Measurements from ENCODE around the gene ZMAT1. TPM values are rescaled to one million over a fixed set of nuclear protein-coding genes. Genes with fewer than 3 reads are reported as not detected.

ZMAT1 gene
- total and polyA plus RNA-seq, 2 donors (not counting 1 experiment from before 2014, with no cell fraction given), result 20.6 to 38.4 TPM

GRCh38 chrX:101906136-101906796 is 25.6 kb downstream of the ZMAT1 start:
- ChIA-PET CTCF (no interaction called here), POLR2A (no interaction called here)
- no peak for TF ChIP-seq CTCF (IDR thresholded peaks at IDR 0.05)
- no peak for TF ChIP-seq EZH2 (IDR thresholded peaks at IDR 0.05; ENCODE audit: borderline replicate concordance, insufficient read depth, low read depth, low read length, poor library complexity, severe bottlenecking)

GRCh38 chrX:101904996-101905395 is 26.8 kb downstream of the ZMAT1 start:
- Histone ChIP-seq H2AFZ (ENCODE audit: insufficient read depth, low read depth, low read length, poor library complexity, severe bottlenecking) (no peak overlapping the region), H3K9ac (ENCODE audit: low read length) (no peak overlapping the region), H3K27me3 (replicated peaks in 1 of 4; ENCODE audit: control extremely low read depth in 1 of 4, control insufficient read depth in 3 of 4, insufficient read depth in 4 of 4, low read length in 3 of 4) (no peaks in the 10 kb centered on the region), H3K4me1 (ENCODE audit: control insufficient read depth in 2 of 2, insufficient read depth in 2 of 2, low read length in 2 of 2) (no peaks in the 10 kb centered on the region), H3K4me2 (replicated peaks; ENCODE audit: low read depth, low read length, poor library complexity, severe bottlenecking) (no peak overlapping the region), H3K4me3 (ENCODE audit: control extremely low read depth in 1 of 5, extremely low read depth in 1 of 5, insufficient read depth in 1 of 5, low read depth in 2 of 5, low read length in 4 of 5) (no peak overlapping the region), H3K27ac (ENCODE audit: low read length in 2 of 2) (no peak overlapping the region), H4K20me1 (ENCODE audit: control insufficient read depth, insufficient read depth, low read length, poor library complexity, severe bottlenecking) (no peaks in the 10 kb centered on the region), H3K36me3 (replicated peaks in 1 of 2; ENCODE audit: control extremely low read depth in 1 of 2, control insufficient read depth in 1 of 2, extremely low read depth in 1 of 2, insufficient read depth in 2 of 2, low read length in 1 of 2) (peaks cover 0 to 3% of the 10 kb centered on the region in 2 experiments), H3K79me2 (ENCODE audit: control insufficient read depth, insufficient read depth, low read length) (peaks cover 16% of the 10 kb centered on the region), H3K9me3 (ENCODE audit: control extremely low read depth in 1 of 3, control insufficient read depth in 2 of 3, insufficient read depth in 1 of 3, low read length in 2 of 3) (peaks cover 0 to 31% (median 2%) of the 10 kb centered on the region in 3 donors)
- Mint-ChIP-seq H3K4me3 (no peak overlapping the region), H3K9me3 (ENCODE audit: insufficient read depth) (no peaks in the 10 kb centered on the region), H3K4me1 (no peaks in the 10 kb centered on the region), H3K27ac (no peak overlapping the region), H3K27me3 (no peaks in the 10 kb centered on the region)
- TF ChIP-seq EZH2 (IDR thresholded peaks at IDR 0.05; ENCODE audit: borderline replicate concordance, insufficient read depth, low read depth, low read length, poor library complexity, severe bottlenecking), result no peak
- TF ChIP-seq CTCF (IDR thresholded peaks at IDR 0.05), result no peak
- CTCF ChIA-PET, result no interaction called here
- no peak for DNase-seq
- no peak for ATAC-seq (ENCODE audit: low read depth)
- POLR2A ChIA-PET, result no interaction called here
- intact Hi-C loops (cut with micrococcal nuclease), result no loop called here
- no CpG with 5 or more reads among the region's 1 CpG for WGBS (ENCODE audit: insufficient coverage)

More at GRCh38 chrX:101906136-101906796, 25.6 kb downstream of the ZMAT1 start:
- WGBS (ENCODE audit: insufficient coverage), result 85% methylated on average over 4 of the region's 5 CpGs
- no peak overlapping the region for H3K4me3 ChIP-seq (ENCODE audit: control extremely low read depth in 1 of 5, extremely low read depth in 1 of 5, insufficient read depth in 1 of 5, low read depth in 2 of 5, low read length in 4 of 5)
- no peaks in the 10 kb centered on the region for H3K27me3 ChIP-seq (replicated peaks in 1 of 4; ENCODE audit: control extremely low read depth in 1 of 4, control insufficient read depth in 3 of 4, insufficient read depth in 4 of 4, low read length in 3 of 4)
- peaks cover 17% of the 10 kb centered on the region for H3K79me2 ChIP-seq (ENCODE audit: control insufficient read depth, insufficient read depth, low read length)
- DNase-seq (no peak), ATAC-seq (ENCODE audit: low read depth) (no peak)
- Mint-ChIP-seq H3K4me3 (no peak overlapping the region), H3K9me3 (ENCODE audit: insufficient read depth) (no peaks in the 10 kb centered on the region), H3K27ac (no peak overlapping the region), H3K4me1 (no peaks in the 10 kb centered on the region), H3K27me3 (no peaks in the 10 kb centered on the region)
- H3K36me3 ChIP-seq (replicated peaks in 1 of 2; ENCODE audit: control extremely low read depth in 1 of 2, control insufficient read depth in 1 of 2, extremely low read depth in 1 of 2, insufficient read depth in 2 of 2, low read length in 1 of 2), result peaks cover 0 to 3% of the 10 kb centered on the region in 2 experiments
- intact Hi-C loops (cut with micrococcal nuclease), result no loop called here
- no peaks in the 10 kb centered on the region for H4K20me1 ChIP-seq (ENCODE audit: control insufficient read depth, insufficient read depth, low read length, poor library complexity, severe bottlenecking)
- no peaks in the 10 kb centered on the region for H3K4me1 ChIP-seq (ENCODE audit: control insufficient read depth in 2 of 2, insufficient read depth in 2 of 2, low read length in 2 of 2)
- H3K9ac ChIP-seq (ENCODE audit: low read length), result no peak overlapping the region
- no peak overlapping the region for H2AFZ ChIP-seq (ENCODE audit: insufficient read depth, low read depth, low read length, poor library complexity, severe bottlenecking)
- H3K4me2 ChIP-seq (replicated peaks; ENCODE audit: low read depth, low read length, poor library complexity, severe bottlenecking), result no peak overlapping the region
- H3K27ac ChIP-seq (ENCODE audit: low read length in 2 of 2), result no peak overlapping the region
- H3K9me3 ChIP-seq (ENCODE audit: control extremely low read depth in 1 of 3, control insufficient read depth in 2 of 3, insufficient read depth in 1 of 3, low read length in 2 of 3), result peaks cover 0 to 33% (median 2%) of the 10 kb centered on the region in 3 donors
